ENCODE data around the gene HERC3.

HERC3 gene

DNA sequence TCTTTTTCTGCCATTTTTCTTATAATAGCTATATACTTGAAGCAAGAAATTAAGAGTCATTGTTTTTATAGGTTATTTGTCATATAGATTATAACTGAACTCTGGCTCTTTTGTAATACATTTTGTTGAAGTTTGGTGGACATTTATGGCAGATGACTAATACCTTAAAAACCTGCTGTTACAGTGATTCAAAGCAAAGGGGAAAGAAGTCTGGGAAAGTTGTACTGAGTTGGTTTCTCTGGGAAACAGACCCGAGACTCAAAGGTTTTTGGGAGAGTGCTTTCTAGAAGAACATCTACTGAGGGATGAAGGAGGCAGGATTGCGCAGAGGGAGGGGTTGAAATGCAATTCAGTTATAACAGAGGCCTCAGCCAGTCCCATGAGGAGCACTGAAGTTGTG lies 69.5 kb downstream of the HERC3 start:
- no peak for DNase-seq

- peak; percentile 33 to 37 for DNase-seq
Observed at GRCh38 chr4:88672987-88673386, 80.7 kb downstream of the HERC3 start.

- DNase-seq, result no peak
Observed at GRCh38 chr4:88673886-88674285, 81.6 kb downstream of the HERC3 start.

DNA sequence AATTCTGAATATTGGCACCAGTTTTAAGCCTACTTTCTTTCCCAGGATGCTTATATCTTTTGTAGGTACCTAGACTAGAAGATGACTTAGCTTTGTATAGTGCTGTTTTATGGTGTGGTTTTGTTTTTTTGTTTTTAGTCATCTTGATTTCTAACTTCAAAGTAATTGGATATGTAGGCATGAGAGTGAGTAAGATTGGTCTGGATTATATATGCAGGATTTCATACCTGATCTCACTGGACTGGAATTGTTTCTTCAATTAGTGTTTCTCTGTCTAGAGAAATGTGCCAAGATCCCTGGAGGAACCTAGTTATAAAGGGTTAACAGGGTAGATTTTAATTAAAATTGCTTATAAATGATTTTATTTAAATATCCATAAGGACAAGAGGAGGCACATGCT lies 82.3 kb downstream of the HERC3 start:
- DNase-seq, result no peak

- DNase-seq, result no peak
Observed at GRCh38 chr4:88674979-88675378, 82.7 kb downstream of the HERC3 start.

- DNase-seq, result no peak
Observed at GRCh38 chr4:88675543-88675942, 83.3 kb downstream of the HERC3 start.

- no peak for DNase-seq
Observed at GRCh38 chr4:88681209-88681608, 88.9 kb downstream of the HERC3 start.

DNA sequence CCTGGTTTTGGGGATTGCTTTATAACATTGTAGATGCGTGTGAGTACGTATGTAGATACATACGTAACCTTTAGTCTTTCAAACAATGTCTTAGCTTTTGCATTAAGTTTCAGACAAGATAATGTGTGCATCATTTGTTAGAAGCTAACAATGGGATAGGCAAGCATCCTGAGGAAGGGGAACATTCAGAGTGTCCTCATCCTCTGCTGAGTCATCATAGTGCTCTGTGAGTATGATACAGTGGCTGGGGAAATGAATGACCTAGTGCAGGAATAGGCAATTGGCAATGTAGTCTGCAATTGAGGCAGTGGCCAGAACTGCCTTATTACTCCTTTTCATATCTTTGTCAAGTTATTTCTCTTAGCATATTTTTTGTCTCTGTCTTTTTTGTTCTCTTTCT lies 98.1 kb downstream of the HERC3 start:
- DNase-seq, result no peak

- DNase-seq, result no peak
Observed at GRCh38 chr4:88693792-88694191, 101.5 kb downstream of the HERC3 start.

GRCh38 chr4:88696630-88697029 lies 104.3 kb downstream of the HERC3 start:
- no peak for DNase-seq

DNA sequence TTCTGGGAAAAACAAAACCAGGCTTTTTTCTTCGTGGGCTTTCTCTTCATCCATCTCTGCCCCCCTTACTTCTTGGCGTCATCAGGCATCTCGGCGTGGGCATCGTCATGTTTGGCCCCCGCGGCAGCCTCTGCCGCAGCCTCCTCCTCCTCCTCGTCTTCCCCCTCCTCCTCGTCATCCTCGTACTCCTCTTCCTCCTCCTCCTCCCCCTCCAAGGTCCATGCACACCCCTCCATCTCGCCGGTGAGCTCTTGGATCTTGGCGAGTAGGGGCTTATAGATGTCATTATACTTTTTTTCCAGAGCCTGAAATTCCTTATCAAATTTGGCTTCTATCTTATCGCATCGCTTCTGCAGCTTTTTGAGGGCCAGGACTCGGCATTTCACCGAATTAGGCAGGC lies 104.9 kb downstream of the HERC3 start:
- peak in 1 of 2 experiments; percentile 28 for DNase-seq

DNA sequence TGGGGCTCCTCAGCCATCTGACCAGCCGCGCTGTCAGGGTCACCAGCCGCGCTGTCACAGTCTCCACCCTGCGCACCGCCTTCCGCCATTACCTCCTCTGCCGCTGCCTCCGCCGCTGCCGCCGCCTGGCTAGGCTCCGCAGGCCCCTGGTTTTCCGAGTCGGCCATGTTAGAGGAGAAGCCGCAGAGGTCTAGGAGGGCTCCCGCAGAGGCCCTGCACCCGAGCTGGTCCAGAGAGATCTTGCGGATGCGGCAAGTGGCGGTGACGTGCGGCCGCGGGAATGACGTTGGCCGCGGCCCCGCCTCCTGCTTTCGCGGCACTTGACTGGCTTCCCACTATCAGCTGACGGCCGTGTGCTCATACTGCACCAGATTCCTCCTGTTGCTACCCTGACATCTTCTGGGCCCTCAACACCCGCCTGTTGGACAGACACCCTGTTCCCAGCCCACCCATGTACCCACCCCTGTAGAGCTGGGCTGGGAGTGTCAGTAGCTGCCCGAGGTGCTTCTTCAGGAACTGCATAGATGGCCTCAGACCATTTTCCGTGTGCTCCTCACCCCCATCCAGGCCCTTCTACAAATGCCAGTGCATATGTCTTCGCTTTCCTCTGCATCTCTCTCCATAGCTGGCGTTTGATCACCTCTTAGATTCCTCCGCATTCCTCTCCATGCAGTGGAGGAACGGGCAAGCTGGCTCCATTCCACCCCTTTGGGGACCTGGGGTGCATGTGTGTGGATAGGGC lies 105.5 kb downstream of the HERC3 start, which contains the start of gene NAP1L5:
Gene NAP1L5, minus strand, starts transcription at position 242 of the 742 bp plus-strand sequence. Its CDS starts 75 bp downstream, at position 167.
- DNase-seq, result peak; percentile 62 to 78

DNA sequence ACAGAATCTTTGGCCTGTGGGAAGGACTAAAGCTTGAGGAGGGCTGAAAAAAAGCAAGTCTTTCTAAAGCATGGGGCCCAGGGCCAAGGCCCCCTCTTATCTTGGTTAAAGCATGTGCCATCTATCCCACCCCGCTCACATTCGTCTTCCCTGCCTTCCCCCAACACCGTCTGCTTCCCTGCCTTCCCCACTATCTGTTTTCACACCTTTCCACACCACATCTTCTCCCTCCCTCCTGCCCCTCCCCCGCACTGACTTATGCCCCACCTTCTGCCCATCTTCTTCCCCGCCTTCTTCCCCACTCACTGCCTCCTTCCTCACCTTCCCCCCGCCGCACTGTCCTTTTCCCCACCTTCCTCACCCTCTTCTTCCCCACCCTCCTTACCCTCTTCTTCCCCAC lies 106.2 kb downstream of the HERC3 start:
- no peak for DNase-seq

- no peak for DNase-seq
Observed at GRCh38 chr4:88702782-88703181, 110.5 kb downstream of the HERC3 start.

DNA sequence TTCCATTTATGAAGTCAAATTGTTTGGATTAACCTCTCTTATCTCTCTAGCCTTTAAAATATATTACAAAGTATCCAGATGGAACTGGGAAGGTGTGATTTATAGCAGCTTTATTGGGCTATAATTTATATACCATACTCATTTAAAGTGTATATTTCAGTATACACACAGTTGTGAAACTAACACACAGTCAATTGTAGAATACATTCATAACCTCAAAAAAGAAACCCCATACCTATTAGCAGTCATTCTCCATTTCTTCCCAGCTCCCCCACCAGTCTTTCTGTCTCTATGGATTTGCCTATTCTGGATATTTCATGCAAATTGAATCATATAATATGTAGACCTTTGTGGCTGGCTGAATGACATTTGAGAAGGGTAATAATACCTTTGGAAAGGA lies 112.9 kb downstream of the HERC3 start:
- no peak for DNase-seq

GRCh38 chr4:88705805-88706492 lies 113.7 kb downstream of the HERC3 start:
- DNase-seq, result no peak

DNA sequence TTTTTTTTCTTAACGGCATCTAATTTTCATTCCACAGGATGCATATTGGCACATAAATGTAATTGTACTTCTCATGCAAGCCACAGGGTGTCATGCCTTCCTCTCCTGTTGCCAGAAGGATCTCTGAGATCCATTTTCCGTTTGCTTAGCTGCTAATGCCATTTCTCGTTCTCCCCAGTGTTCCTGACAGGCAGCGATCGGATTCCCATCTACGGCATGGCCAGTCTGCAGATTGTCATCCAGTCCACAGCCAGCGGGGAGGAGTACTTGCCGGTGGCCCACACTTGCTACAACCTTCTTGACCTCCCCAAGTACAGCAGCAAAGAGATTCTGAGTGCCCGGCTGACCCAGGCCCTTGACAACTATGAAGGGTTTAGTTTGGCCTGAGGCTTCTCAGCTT lies 114.3 kb downstream of the HERC3 start:
- no peak for DNase-seq

- no peak for DNase-seq
Observed at GRCh38 chr4:88709989-88710388, 117.7 kb downstream of the HERC3 start.

DNA sequence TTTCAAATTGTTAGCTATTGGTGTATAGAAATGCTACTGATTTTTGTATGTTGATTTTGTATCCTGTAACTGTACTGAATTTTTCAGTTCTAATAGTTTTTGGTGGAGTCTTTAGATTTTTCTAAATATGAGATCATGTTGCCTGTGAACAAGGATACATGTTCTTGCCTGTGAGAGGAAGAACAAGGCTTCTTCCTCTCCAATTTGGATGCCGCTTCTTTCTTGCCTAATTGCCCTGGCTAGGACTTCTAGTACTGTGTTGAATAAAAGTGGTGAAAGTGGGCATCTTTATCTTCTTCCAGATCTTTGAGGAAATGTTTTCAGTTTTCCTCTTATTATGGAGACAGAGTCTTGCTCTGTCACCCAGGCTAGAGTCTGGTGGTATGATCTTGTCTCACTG lies 121.5 kb downstream of the HERC3 start:
- no peak for DNase-seq

DNA sequence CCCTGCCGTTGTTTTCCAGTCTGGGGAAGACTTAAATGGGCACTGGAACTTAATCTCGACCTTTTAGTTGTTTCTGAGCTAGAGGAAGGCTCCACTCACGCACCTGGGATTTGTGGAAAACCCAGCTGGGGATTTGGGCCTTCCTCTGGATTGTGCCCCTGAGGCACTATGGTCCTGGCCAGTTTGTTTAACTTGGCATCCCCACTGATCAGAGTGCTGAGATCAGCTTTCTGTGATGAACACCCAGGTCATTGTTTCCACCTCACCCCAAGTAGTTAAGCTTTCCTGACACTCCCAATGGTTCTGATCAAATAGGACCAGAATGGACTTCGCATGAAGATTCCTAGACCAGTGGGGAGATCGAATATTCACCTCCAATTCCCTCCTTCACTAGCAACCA lies 125.8 kb downstream of the HERC3 start:
- no peak for DNase-seq

- no peak for DNase-seq
Observed at GRCh38 chr4:88719381-88719780, 127.1 kb downstream of the HERC3 start.

DNA sequence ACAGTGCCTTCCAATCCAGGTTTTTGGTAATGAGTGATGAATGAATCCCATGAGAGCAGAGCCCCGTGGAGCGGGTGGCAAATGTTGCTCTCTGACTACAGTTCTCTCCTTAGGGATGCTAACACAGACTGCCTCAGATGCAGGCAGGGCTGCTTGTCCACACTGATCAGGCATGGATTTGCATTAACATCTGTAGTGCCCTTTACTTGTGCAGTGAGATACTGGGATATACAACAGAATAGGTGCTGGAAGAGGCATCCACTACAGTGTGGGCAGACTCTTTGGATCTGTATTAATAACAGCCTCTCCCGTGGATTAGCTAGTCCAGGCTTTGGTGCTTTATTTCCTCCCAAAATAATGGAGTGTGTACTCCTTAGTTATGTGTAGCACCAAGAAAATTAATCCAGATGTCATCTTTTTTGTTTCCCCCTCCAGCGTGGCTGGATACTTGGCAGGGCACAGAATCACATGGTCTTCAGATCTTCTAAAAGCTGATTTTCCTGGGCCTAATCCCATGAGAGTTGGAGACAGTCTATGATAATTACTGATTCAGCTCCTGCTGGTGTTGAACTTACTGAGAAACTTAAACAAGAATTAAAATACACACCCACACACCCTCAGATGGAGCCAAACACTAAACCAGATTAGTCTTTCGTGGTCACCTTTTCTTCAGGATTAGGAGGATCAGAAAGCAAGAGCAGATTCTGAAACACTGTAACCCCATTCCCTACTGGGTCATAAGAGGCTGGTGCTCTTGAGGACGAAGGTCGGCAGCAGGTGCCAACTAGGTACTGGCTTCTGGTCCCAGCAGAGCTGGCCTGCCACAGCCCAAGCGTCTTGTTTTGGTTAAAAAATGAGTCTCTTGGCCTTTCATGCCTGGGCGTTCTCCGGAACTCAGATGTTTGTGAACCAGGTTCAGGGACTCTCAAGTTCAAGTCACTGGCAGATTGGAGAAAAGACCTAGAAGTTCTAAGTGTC lies 128.5 kb downstream of the HERC3 start:
- DNase-seq, result no peak

GRCh38 chr4:88722276-88722780 lies 130.0 kb downstream of the HERC3 start:
- DNase-seq, result no peak
